H1 (cell line): ENCODE results near the gene DTNB. TPM values are rescaled to one million over a fixed set of nuclear protein-coding genes. Genes with fewer than 3 reads are reported as not detected.

Source experiments
- CTCF ChIA-PET: fragments of 300-600 bp; sonication (Branson Sonifier 250); formaldehyde crosslinking; loops from one replicate; lab custom pipeline; 2021; ENCODE audit not compliant: partially characterized antibody; lab: Charles Lee
- POLR2A ChIA-PET: fragments of 300-600 bp; sonication (Branson Sonifier 250); formaldehyde crosslinking; loops from one replicate; lab custom pipeline; 2021; ENCODE audit warnings: inconsistent platforms; ENCODE audit not compliant: partially characterized antibody; lab: Charles Lee
- DNase-seq, 2 experiments: peaks; one replicate each; pipeline versions ENCODE4 v3.0.0 to v3.0.0-alpha.2; 2010 to 2022; ENCODE audit warnings: low spot score in 2 of 2, low read depth in 1 of 2, mixed read lengths in 1 of 2
- FAIRE-seq: peaks from 2 replicates; lab custom pipeline; 2011; peaks lifted over from hg19 to GRCh38; lab: Jason Lieb, UNC
- H2AFZ ChIP-seq: 2 replicates; pipeline ENCODE4 v1.8.1; 2012; ENCODE audit warnings: low read length, inconsistent platforms
- H2AK5ac ChIP-seq: 2 replicates; pipeline ENCODE4 v1.6.1; 2013; ENCODE audit warnings: low read depth, low read length
- H2BK120ac ChIP-seq: replicated peaks from 2 replicates; pipeline ENCODE3; 2013; ENCODE audit warnings: low read depth, low read length, inconsistent platforms
- H2BK12ac ChIP-seq: 2 replicates; pipeline ENCODE4 v1.6.1; 2013; ENCODE audit warnings: low read depth, low read length
- H2BK15ac ChIP-seq: 2 replicates; pipeline ENCODE4 v1.6.1; 2013; ENCODE audit warnings: low read length
- H2BK20ac ChIP-seq: 2 replicates; pipeline ENCODE4 v1.6.1; 2013; ENCODE audit warnings: low read length
- H2BK5ac ChIP-seq: 2 replicates; pipeline ENCODE4 v1.6.1; 2013; ENCODE audit warnings: low read depth, low read length
- H3K14ac ChIP-seq: 2 replicates; pipeline ENCODE4 v1.6.1; 2013; ENCODE audit warnings: inconsistent platforms; ENCODE audit not compliant: insufficient read length
- H3K18ac ChIP-seq: 2 replicates; pipeline ENCODE4 v1.6.1; 2013; ENCODE audit warnings: low read length; ENCODE audit errors: extremely low read depth
- H3K23ac ChIP-seq: 2 replicates; pipeline ENCODE4 v1.6.1; 2013; ENCODE audit warnings: inconsistent platforms; ENCODE audit not compliant: insufficient read length
- H3K23me2 ChIP-seq: 2 replicates; pipeline ENCODE4 v1.6.1; 2013; ENCODE audit warnings: low read depth, low read length
- H3K27ac ChIP-seq: 2 replicates; pipeline ENCODE4 v1.6.1; 2011; ENCODE audit warnings: low read depth, low read length, inconsistent platforms
- H3K27me3 ChIP-seq, 4 experiments: replicated peaks in 1 of 4; 1 replicate in 1 of 4; 2 replicates in 3 of 4; pipeline versions ENCODE4 v1.6.1 to v1.8.1; 2011 to 2013; ENCODE audit warnings: low read length in 3 of 4, mild to moderate bottlenecking in 3 of 4, inconsistent platforms in 2 of 4, mixed read lengths in 2 of 4, moderate library complexity in 1 of 4; ENCODE audit not compliant: control insufficient read depth in 3 of 4, insufficient read depth in 3 of 4; ENCODE audit errors: extremely low read depth in 1 of 4
- H3K36me3 ChIP-seq, 4 experiments: 2 replicates each; pipeline versions ENCODE4 v1.6.1 to v1.8.1; 2011 to 2013; ENCODE audit warnings: mild to moderate bottlenecking in 4 of 4, low read length in 3 of 4, moderate library complexity in 2 of 4, control low read depth in 1 of 4, inconsistent platforms in 1 of 4; ENCODE audit not compliant: insufficient read depth in 4 of 4, control insufficient read depth in 2 of 4
- H3K4ac ChIP-seq: replicated peaks from 2 replicates; pipeline ENCODE3; 2013; ENCODE audit warnings: low read length, low read depth, mixed read lengths, inconsistent platforms; ENCODE audit not compliant: insufficient read length
- H3K4me1 ChIP-seq, 4 experiments: replicated peaks in 1 of 4; 1 replicate in 1 of 4; 2 replicates in 3 of 4; pipeline versions ENCODE4 v1.6.1 to v1.8.1; 2011 to 2013; ENCODE audit warnings: low read length in 3 of 4, inconsistent platforms in 2 of 4, mixed read lengths in 1 of 4; ENCODE audit not compliant: insufficient read depth in 4 of 4, control insufficient read depth in 3 of 4
- H3K4me2 ChIP-seq, 2 experiments: 2 replicates each; pipeline versions ENCODE4 v1.6.1 to v1.8.1; 2011 to 2013; ENCODE audit warnings: low read depth in 2 of 2, low read length in 2 of 2, control low read depth in 1 of 2, inconsistent platforms in 1 of 2, mild to moderate bottlenecking in 1 of 2; ENCODE audit not compliant: insufficient read depth in 1 of 2
- H3K4me3 ChIP-seq, 4 experiments: fragments of 200-600, 300-600 bp in 1 of 4; sonication (generic), shearing (Covaris generic), sonication (Bioruptor Twin) in 1 of 4; 2 replicates each; pipeline versions ENCODE4 v1.5.1 to v1.8.1; 2011 to 2016; ENCODE audit warnings: low read length in 4 of 4, low read depth in 3 of 4, control low read depth in 2 of 4, inconsistent platforms in 2 of 4, mild to moderate bottlenecking in 2 of 4, mixed read lengths in 1 of 4, moderate library complexity in 1 of 4; ENCODE audit not compliant: insufficient read depth in 2 of 4; ENCODE audit errors: extremely low read depth in 1 of 4
- H3K56ac ChIP-seq: replicated peaks from 2 replicates; pipeline ENCODE3; 2013; ENCODE audit warnings: low read depth, mild to moderate bottlenecking, mixed read lengths, low read length, inconsistent platforms; ENCODE audit not compliant: insufficient read length
- H3K79me1 ChIP-seq: 2 replicates; pipeline ENCODE4 v1.6.1; 2013; ENCODE audit warnings: low read depth, low read length, control low read depth
- H3K79me2 ChIP-seq, 2 experiments: 2 replicates each; pipeline versions ENCODE4 v1.6.1 to v1.8.1; 2012 to 2013; ENCODE audit warnings: low read length in 2 of 2, mild to moderate bottlenecking in 2 of 2, inconsistent platforms in 1 of 2; ENCODE audit not compliant: insufficient read depth in 2 of 2, control insufficient read depth in 1 of 2
- H3K9ac ChIP-seq, 4 experiments: replicated peaks in 1 of 4; 1 replicate in 1 of 4; 2 replicates in 3 of 4; pipeline versions ENCODE4 v1.6.1 to v1.8.1; 2011 to 2013; ENCODE audit warnings: low read depth in 3 of 4, low read length in 3 of 4, control low read depth in 2 of 4, mild to moderate bottlenecking in 2 of 4, moderate library complexity in 2 of 4, inconsistent platforms in 1 of 4; ENCODE audit errors: extremely low read depth in 1 of 4
- H3K9me3 ChIP-seq, 2 experiments: 2 replicates each; pipeline versions ENCODE4 v1.6.1 to v1.8.1; 2012 to 2013; ENCODE audit warnings: mild to moderate bottlenecking in 2 of 2, moderate library complexity in 2 of 2, control low read depth in 1 of 2, inconsistent platforms in 1 of 2, low read depth in 1 of 2, low read length in 1 of 2, mixed read lengths in 1 of 2; ENCODE audit not compliant: insufficient read depth in 2 of 2
- H4K20me1 ChIP-seq, 2 experiments: replicated peaks in 1 of 2; 2 replicates each; pipeline versions ENCODE3 to v1.8.1; 2011 to 2013; ENCODE audit warnings: inconsistent platforms in 2 of 2, low read length in 2 of 2, mild to moderate bottlenecking in 1 of 2; ENCODE audit not compliant: insufficient read depth in 2 of 2, control insufficient read depth in 1 of 2
- H4K5ac ChIP-seq: 2 replicates; pipeline ENCODE4 v1.6.1; 2013; ENCODE audit warnings: low read length, low read depth, mixed read lengths, inconsistent platforms; ENCODE audit not compliant: insufficient read length
- H4K8ac ChIP-seq: 2 replicates; pipeline ENCODE4 v1.8.0; 2013; ENCODE audit warnings: mild to moderate bottlenecking, moderate library complexity, low read length, inconsistent platforms; ENCODE audit not compliant: insufficient read depth; ENCODE audit errors: extremely low read depth
- H4K91ac ChIP-seq: replicated peaks from 2 replicates; pipeline ENCODE3; 2013; ENCODE audit warnings: low read length, mixed read lengths, inconsistent platforms; ENCODE audit not compliant: insufficient read length
- GTF2F1 ChIP-seq: IDR thresholded peaks from 2 replicates; pipeline ENCODE4 v1.6.1; 2012; ENCODE audit warnings: low read depth, low read length, improper control_type of control experiment, borderline replicate concordance
- WGBS, 2 experiments: shearing (Covaris generic) in 1 of 2; methylation state at CpG; one replicate each; pipeline versions ENCODE4 v1.1.6 to v1.1.7; 2013 to 2015; ENCODE audit warnings: low lambda C conversion rate in 2 of 2, mixed read lengths in 2 of 2, inconsistent platforms in 1 of 2, low coverage in 1 of 2, missing lambda C conversion rate in 1 of 2; ENCODE audit not compliant: insufficient replicate concordance in 2 of 2, insufficient coverage in 1 of 2, insufficient read length in 1 of 2; ENCODE audit errors: extremely low coverage in 1 of 2, missing lambda C conversion rate in 1 of 2; 5-methylcytosine and 5-hydroxymethylcytosine counted together
- polyA plus RNA-seq, 7 experiments: library from polyadenylated mRNA; depleted of rRNA in 3 of 7; stranded (reverse) in 5 of 7; unstranded in 2 of 7; fragments of >200 nt in 5 of 7; fragments of 200-250 nt in 2 of 7; gene quantifications; 1 replicate in 5 of 7; 2 replicates in 1 of 7; 4 replicates in 1 of 7; pipeline versions ENCODE4 v1.2.1 to v1.2.3, GENCODE V29; 2011 to 2013; ENCODE audit warnings: missing spikeins in 2 of 7, mixed read lengths in 2 of 7
- total RNA-seq: library from RNA; stranded (reverse); fragmentation: NEBNext Ultra II Directional; extraction: Animal tissue kit (Norgen Biotek cat#: 25700); gene quantifications from 2 replicates; pipeline ENCODE4 v1.2.1, GENCODE V29; 2021

Gene DTNB
- total and polyA plus RNA-seq, 2 of the 8 experiments (the other 6 are each of a cell fraction or from before 2014, with no cell fraction given): 39.6 to 49.5 TPM

GRCh38 chr2:25335971-25336370, 337.4 kb downstream of the DTNB start:
- H2BK120ac ChIP-seq: no peak overlapping the region
- H3K23me2 ChIP-seq: peaks cover 9% of the 10 kb centered on the region; the same call in 1 of the 2 replicates
- H4K91ac ChIP-seq: no peak overlapping the region
- no peak overlapping the region for H3K9ac ChIP-seq
- WGBS, 2 experiments: 69% methylated on average over 6 of the region's 6 CpGs; no CpG with 5 or more reads in 1 of the 2 experiments
- H3K79me2 ChIP-seq: peaks cover 0 to 4% of the 10 kb centered on the region in 2 experiments; a peak in 1 of 4 replicates
- peaks cover 0 to 8% (median 2%) of the 10 kb centered on the region in 4 experiments; a peak in 3 of 7 replicates for H3K27me3 ChIP-seq
- no peak overlapping the region for H3K14ac ChIP-seq
- H3K23ac ChIP-seq: no peak overlapping the region
- H3K4me1 ChIP-seq: peaks cover 18 to 54% (median 33%) of the 10 kb centered on the region in 4 experiments
- peak overlapping the region; percentile 65; the same call in 1 of the 2 replicates for H2AK5ac ChIP-seq
- peaks cover 3 to 11% of the 10 kb centered on the region in 2 experiments for H4K20me1 ChIP-seq
- ChIA-PET CTCF (interaction anchor here (0.9 to 11.4 kb wide), 6 partner anchors 11 to 59 kb away, joined by 3 to 178 read pairs (median 5); no protein-coding TSS in a partner anchor), POLR2A (interaction anchor here (1.1 to 2.0 kb wide), 2 partner anchors 26 to 70 kb away, joined by 3 to 5 read pairs; no protein-coding TSS in a partner anchor)
- H3K27ac ChIP-seq: no peak overlapping the region
- no peak overlapping the region for H2AFZ ChIP-seq
- no peaks in the 10 kb centered on the region for H3K36me3 ChIP-seq
- H4K8ac ChIP-seq: no peak overlapping the region
- DNase-seq (peak in 1 of 2 experiments; percentile 54), FAIRE-seq (no peak)
- no peak overlapping the region for H4K5ac ChIP-seq
- H3K56ac ChIP-seq: no peak overlapping the region
- no peak overlapping the region for H2BK5ac ChIP-seq
- H3K9me3 ChIP-seq: no peaks in the 10 kb centered on the region
- no peak overlapping the region for H3K4me3 ChIP-seq
- no peak overlapping the region for H2BK20ac ChIP-seq
- no peak overlapping the region for H2BK15ac ChIP-seq
- peak overlapping the region; percentile 6 to 52 for H3K4me2 ChIP-seq
- H3K4ac ChIP-seq: no peak overlapping the region
- peaks cover 3% of the 10 kb centered on the region for H3K79me1 ChIP-seq
- no peak overlapping the region for H2BK12ac ChIP-seq
- no peak overlapping the region; the same call in 1 of the 2 replicates for H3K18ac ChIP-seq
- no peak for TF ChIP-seq GTF2F1
